HG02884 (cell line): Measurements from ENCODE around the gene BUD31.
A peak's percentile ranks its signal among the peaks of the same experiment; 100 is the strongest.
"Not testable (repeated sequence)": the region's sequence is repeated elsewhere in the genome, so short reads cannot be mapped to it uniquely, and the experiment has no call there.

Experiments used
- ATAC-seq: cut with Tn5 transposase; IDR thresholded peaks from one replicate; pipeline ENCODE4 v1.9.1; 2021; ENCODE audit warnings: mild to moderate bottlenecking, moderate library complexity; ENCODE audit not compliant: unreplicated experiment

Gene BUD31

GRCh38 chr7:99428972-99429566, 20.3 kb downstream of the BUD31 start:
- ATAC-seq, result no peak

- no peak for ATAC-seq
Observed at GRCh38 chr7:99429756-99430155, 21.0 kb downstream of the BUD31 start.

- ATAC-seq, result not testable (repeated sequence)
Observed at GRCh38 chr7:99431756-99432540, 23.2 kb downstream of the BUD31 start.

- no peak for ATAC-seq
Observed at GRCh38 chr7:99433158-99433557, 24.4 kb downstream of the BUD31 start.

GRCh38 chr7:99437946-99438572, 29.3 kb downstream of the BUD31 start:
- ATAC-seq, result no peak

- ATAC-seq, result peak; percentile 82
Observed at GRCh38 chr7:99438573-99439480, 30.1 kb downstream of the BUD31 start, which contains the start of the genes CPSF4 and PTCD1. Gene CPSF4, plus strand, starts transcription at chr7:99438943. Its CDS starts 140 bp downstream, at chr7:99439083. Gene PTCD1, minus strand, starts transcription at chr7:99438798. Its CDS starts 3,556 bp downstream, at chr7:99435242.

- no peak for ATAC-seq
Observed at GRCh38 chr7:99440195-99440594, 31.4 kb downstream of the BUD31 start.

- ATAC-seq, result no peak
Observed at GRCh38 chr7:99446096-99446495, 37.3 kb downstream of the BUD31 start.

GRCh38 chr7:99447943-99448342, 39.2 kb downstream of the BUD31 start:
- ATAC-seq, result no peak

GRCh38 chr7:99448855-99449254, 40.1 kb downstream of the BUD31 start:
- no peak for ATAC-seq

- no peak for ATAC-seq
Observed at GRCh38 chr7:99449326-99449725, 40.6 kb downstream of the BUD31 start.

GRCh38 chr7:99451936-99452335, 43.2 kb downstream of the BUD31 start:
- no peak for ATAC-seq

GRCh38 chr7:99452541-99452940, 43.8 kb downstream of the BUD31 start:
- ATAC-seq, result no peak

GRCh38 chr7:99453105-99453504, 44.3 kb downstream of the BUD31 start:
- ATAC-seq, result no peak

- ATAC-seq, result no peak
Observed at GRCh38 chr7:99455874-99456273, 47.1 kb downstream of the BUD31 start.

GRCh38 chr7:99456288-99456687, 47.5 kb downstream of the BUD31 start:
- no peak for ATAC-seq

GRCh38 chr7:99457050-99457649, 48.4 kb downstream of the BUD31 start:
- ATAC-seq, result no peak

- ATAC-seq, result no peak
Observed at GRCh38 chr7:99457650-99458493, 49.1 kb downstream of the BUD31 start.

- ATAC-seq, result no peak
Observed at GRCh38 chr7:99459087-99459486, 50.3 kb downstream of the BUD31 start.

- no peak for ATAC-seq
Observed at GRCh38 chr7:99460651-99461050, 51.9 kb downstream of the BUD31 start.
